ENCODE results near the gene COMMD3. TPM values are rescaled to one million over a fixed set of nuclear protein-coding genes. Genes with fewer than 3 reads are reported as not detected.
A peak's percentile ranks its signal among the peaks of the same experiment; 100 is the strongest.

Gene COMMD3
- total and polyA plus RNA-seq, 9 of the 15 experiments (the other 6 are each of a cell fraction or from before 2014, with no cell fraction given) = 50.7 to 217 (median 80.1) TPM

DNA sequence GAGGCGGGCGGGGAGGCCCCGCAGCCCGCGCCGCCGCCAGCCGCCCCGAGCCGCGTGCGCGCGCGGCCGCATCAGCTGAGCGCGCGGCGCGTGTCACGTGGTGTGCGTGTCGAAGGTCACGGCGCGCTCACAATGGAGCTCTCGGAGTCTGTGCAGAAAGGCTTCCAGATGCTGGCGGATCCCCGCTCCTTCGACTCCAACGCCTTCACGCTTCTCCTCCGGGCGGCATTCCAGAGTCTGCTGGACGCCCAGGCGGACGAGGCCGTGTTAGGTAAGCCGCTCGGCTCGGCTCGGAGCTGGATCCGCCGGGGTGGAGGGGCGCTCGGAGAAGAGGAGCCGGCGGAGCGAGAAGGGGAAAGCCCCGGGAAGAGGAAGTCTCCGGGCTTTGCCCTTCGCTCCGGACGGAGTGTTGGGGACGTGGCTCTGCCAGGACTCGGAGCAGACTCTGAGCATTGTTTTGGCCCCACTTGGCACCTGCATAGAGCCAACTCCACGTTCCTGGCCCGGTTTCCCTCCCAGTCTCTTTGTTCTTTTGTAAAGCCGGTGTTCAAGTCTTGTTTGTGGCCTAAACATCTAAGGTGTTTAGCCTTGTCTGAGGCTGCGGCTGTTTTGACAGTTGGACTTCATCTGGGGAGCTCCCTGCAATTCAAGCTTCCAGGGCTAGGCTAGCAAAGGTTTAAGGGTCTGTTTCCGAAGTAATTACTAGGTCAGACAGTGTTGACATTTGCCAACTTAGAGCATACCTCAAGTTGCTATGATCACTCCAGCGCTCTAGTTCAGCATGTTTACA, at the start of gene COMMD3 (continued):
- TF ChIP-seq, protein P1, sequence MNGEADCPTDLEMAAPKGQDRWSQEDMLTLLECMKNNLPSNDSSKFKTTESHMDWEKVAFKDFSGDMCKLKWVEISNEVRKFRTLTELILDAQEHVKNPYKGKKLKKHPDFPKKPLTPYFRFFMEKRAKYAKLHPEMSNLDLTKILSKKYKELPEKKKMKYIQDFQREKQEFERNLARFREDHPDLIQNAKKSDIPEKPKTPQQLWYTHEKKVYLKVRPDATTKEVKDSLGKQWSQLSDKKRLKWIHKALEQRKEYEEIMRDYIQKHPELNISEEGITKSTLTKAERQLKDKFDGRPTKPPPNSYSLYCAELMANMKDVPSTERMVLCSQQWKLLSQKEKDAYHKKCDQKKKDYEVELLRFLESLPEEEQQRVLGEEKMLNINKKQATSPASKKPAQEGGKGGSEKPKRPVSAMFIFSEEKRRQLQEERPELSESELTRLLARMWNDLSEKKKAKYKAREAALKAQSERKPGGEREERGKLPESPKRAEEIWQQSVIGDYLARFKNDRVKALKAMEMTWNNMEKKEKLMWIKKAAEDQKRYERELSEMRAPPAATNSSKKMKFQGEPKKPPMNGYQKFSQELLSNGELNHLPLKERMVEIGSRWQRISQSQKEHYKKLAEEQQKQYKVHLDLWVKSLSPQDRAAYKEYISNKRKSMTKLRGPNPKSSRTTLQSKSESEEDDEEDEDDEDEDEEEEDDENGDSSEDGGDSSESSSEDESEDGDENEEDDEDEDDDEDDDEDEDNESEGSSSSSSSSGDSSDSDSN (IDR thresholded peaks at IDR 0.05; ENCODE audit: borderline replicate concordance in 1 of 2, low read depth in 2 of 2, low read length in 2 of 2) = peak; percentile 90 to 93; a peak in 3 of 4 replicates
- TF ChIP-seq TCF7 (IDR thresholded peaks at IDR 0.05; ENCODE audit: borderline replicate concordance) (no peak), ZNF143 (CRISPR knock-in tag; IDR thresholded peaks at IDR 0.05) (no peak), U2AF1 (optimal IDR thresholded peaks at IDR 0.05; ENCODE audit: low read depth, low read length) (no peak), NRF1 (conservative IDR thresholded peaks at IDR 0.05 in 1 of 2, IDR thresholded peaks at IDR 0.05 in 1 of 2) (peak; percentile 71 to 79), ZC3H4 (CRISPR knock-in tag; IDR thresholded peaks at IDR 0.05; ENCODE audit: borderline replicate concordance) (no peak), ZNF263 (CRISPR knock-in tag; IDR thresholded peaks at IDR 0.05; ENCODE audit: borderline replicate concordance) (no peak), HDAC2 (IDR thresholded peaks at IDR 0.05) (peak; percentile 71; the same call in 1 of the 2 replicates), ATF1 (CRISPR knock-in tag; IDR thresholded peaks at IDR 0.05) (no peak), ATF1 (tag; IDR thresholded peaks at IDR 0.05) (peak; percentile 38; the same call in 1 of the 2 replicates), NR2C1 (IDR thresholded peaks at IDR 0.05) (peak; percentile 96), NR2C1 (tag; IDR thresholded peaks at IDR 0.05) (peak; percentile 96), ZSCAN29 (IDR thresholded peaks at IDR 0.05) (peak; percentile 40; the same call in 1 of the 2 replicates)
- TF ChIP-seq, protein P2, sequence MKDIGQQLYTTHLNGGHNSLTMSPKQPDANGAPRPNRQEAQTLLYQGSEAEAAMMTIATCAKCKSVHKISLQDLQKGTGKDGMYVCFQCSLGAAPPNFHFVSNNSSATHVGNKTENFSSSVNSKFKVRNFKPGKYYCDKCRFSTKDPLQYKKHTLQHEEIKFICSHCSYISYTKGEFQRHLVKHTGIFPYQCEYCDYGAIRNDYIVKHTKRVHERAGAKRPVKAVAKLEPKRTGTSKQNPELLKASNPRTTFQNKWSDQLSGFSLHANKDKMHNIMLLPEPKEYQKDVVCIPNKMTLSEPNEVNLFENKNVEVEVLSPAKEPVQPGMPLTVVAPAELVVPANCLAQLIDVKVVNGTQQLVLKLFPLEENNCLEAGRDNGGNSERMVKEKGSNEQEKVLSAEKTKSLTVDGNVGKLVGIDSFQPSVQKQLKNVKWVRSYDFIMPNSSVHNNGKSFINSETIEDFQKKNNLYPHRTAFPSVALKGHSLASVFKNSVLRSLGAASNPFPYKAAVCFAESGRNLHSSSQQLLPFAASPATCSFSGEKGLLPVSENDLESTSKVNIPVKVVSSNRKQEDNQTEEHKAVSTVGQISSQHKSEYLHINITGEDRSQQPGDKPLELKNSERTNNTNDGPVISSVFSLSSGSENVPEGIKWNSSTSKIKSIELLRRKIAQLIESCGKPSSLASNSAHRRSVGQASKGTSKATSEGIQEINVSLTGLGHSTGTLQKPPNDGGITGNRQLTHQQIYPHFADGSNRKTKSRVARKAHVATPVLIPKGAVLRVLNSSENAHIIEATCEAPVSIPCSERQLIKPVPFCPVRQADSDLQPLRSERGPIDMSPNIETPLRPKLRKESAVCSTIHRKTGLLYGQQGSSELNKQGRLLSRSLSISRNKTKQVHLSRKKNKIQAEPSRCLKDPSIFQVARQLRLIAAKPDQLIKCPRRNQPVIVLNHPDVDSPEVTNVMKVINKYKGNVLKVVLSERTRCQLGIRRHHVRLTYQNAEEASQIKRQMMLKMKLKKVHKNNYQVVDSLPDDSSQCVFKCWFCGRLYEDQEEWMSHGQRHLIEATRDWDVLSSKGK (CRISPR knock-in tag; IDR thresholded peaks at IDR 0.05) = no peak
- TF ChIP-seq, protein P3, sequence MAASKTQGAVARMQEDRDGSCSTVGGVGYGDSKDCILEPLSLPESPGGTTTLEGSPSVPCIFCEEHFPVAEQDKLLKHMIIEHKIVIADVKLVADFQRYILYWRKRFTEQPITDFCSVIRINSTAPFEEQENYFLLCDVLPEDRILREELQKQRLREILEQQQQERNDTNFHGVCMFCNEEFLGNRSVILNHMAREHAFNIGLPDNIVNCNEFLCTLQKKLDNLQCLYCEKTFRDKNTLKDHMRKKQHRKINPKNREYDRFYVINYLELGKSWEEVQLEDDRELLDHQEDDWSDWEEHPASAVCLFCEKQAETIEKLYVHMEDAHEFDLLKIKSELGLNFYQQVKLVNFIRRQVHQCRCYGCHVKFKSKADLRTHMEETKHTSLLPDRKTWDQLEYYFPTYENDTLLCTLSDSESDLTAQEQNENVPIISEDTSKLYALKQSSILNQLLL (CRISPR knock-in tag; IDR thresholded peaks at IDR 0.05; ENCODE audit: borderline replicate concordance) = no peak
- TF ChIP-seq, protein P4, sequence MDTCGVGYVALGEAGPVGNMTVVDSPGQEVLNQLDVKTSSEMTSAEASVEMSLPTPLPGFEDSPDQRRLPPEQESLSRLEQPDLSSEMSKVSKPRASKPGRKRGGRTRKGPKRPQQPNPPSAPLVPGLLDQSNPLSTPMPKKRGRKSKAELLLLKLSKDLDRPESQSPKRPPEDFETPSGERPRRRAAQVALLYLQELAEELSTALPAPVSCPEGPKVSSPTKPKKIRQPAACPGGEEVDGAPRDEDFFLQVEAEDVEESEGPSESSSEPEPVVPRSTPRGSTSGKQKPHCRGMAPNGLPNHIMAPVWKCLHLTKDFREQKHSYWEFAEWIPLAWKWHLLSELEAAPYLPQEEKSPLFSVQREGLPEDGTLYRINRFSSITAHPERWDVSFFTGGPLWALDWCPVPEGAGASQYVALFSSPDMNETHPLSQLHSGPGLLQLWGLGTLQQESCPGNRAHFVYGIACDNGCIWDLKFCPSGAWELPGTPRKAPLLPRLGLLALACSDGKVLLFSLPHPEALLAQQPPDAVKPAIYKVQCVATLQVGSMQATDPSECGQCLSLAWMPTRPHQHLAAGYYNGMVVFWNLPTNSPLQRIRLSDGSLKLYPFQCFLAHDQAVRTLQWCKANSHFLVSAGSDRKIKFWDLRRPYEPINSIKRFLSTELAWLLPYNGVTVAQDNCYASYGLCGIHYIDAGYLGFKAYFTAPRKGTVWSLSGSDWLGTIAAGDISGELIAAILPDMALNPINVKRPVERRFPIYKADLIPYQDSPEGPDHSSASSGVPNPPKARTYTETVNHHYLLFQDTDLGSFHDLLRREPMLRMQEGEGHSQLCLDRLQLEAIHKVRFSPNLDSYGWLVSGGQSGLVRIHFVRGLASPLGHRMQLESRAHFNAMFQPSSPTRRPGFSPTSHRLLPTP (IDR thresholded peaks at IDR 0.05; ENCODE audit: borderline replicate concordance, extremely low read depth, insufficient read length) = no peak

Measured in K562 (cell line).